Measurements from ENCODE around the gene TGFBRAP1.
A peak's percentile ranks its signal among the peaks of the same experiment; 100 is the strongest.

TGFBRAP1 gene

GRCh38 chr2:105291981-105292380 is 37.6 kb downstream of the TGFBRAP1 start:
- intact Hi-C loops (cut with DNase I), result no loop called here
- DNase-seq, result no peak

GRCh38 chr2:105290981-105291660 is 38.4 kb downstream of the TGFBRAP1 start:
- no peak for DNase-seq
- intact Hi-C loops (cut with DNase I), result no loop called here

GRCh38 chr2:105288133-105288532 is 41.4 kb downstream of the TGFBRAP1 start:
- DNase-seq, result no peak
- intact Hi-C loops (cut with DNase I), result no loop called here

- DNase-seq, result peak in 12 of 42 donors; percentile 6 to 57 (median 26)
- intact Hi-C loops (cut with DNase I), result no loop called here
Observed at GRCh38 chr2:105287692-105288091, 41.8 kb downstream of the TGFBRAP1 start.

- DNase-seq, result no peak
- intact Hi-C loops (cut with DNase I), result no loop called here
Observed at GRCh38 chr2:105283532-105283931, 46.0 kb downstream of the TGFBRAP1 start.

- intact Hi-C loops (cut with DNase I), result no loop called here
Observed at GRCh38 chr2:105280281-105280680, 49.3 kb downstream of the TGFBRAP1 start.

GRCh38 chr2:105279126-105279525 is 50.4 kb downstream of the TGFBRAP1 start:
- intact Hi-C loops (cut with DNase I), result no loop called here
- DNase-seq, result no peak

More at GRCh38 chr2:105280281-105280680, 49.3 kb downstream of the TGFBRAP1 start:
- DNase-seq, result no peak

GRCh38 chr2:105278654-105279053 is 50.9 kb downstream of the TGFBRAP1 start:
- intact Hi-C loops (cut with DNase I), result no loop called here
- peak in 1 of 42 donors; percentile 18 for DNase-seq

GRCh38 chr2:105274046-105274445 is 55.5 kb downstream of the TGFBRAP1 start:
- intact Hi-C loops (cut with DNase I), result no loop called here
- no peak for DNase-seq

GRCh38 chr2:105272176-105272575 is 57.4 kb downstream of the TGFBRAP1 start:
- DNase-seq, result no peak
- intact Hi-C loops (cut with DNase I), result no loop called here

- intact Hi-C loops (cut with DNase I), result no loop called here
Observed at GRCh38 chr2:105271393-105272045, 58.0 kb downstream of the TGFBRAP1 start.

GRCh38 chr2:105269426-105269825 is 60.1 kb downstream of the TGFBRAP1 start:
- intact Hi-C loops (cut with DNase I), result no loop called here
- DNase-seq, result no peak

More at GRCh38 chr2:105271393-105272045, 58.0 kb downstream of the TGFBRAP1 start:
- DNase-seq, result no peak

GRCh38 chr2:105262651-105263091 is 66.9 kb downstream of the TGFBRAP1 start:
- intact Hi-C loops (cut with DNase I), result no loop called here
- DNase-seq, result peak in 1 of 42 donors; percentile 9

- intact Hi-C loops (cut with DNase I), result no loop called here
- DNase-seq, result no peak
Observed at GRCh38 chr2:105261061-105261460, 68.5 kb downstream of the TGFBRAP1 start.

- intact Hi-C loops (cut with DNase I), result no loop called here
Observed at GRCh38 chr2:105258835-105259350, 70.6 kb downstream of the TGFBRAP1 start.

GRCh38 chr2:105257981-105258380 is 71.6 kb downstream of the TGFBRAP1 start:
- intact Hi-C loops (cut with DNase I), result no loop called here
- no peak for DNase-seq

More at GRCh38 chr2:105258835-105259350, 70.6 kb downstream of the TGFBRAP1 start:
- no peak for DNase-seq

GRCh38 chr2:105256431-105257047 is 73.0 kb downstream of the TGFBRAP1 start:
- intact Hi-C loops (cut with DNase I), result no loop called here
- DNase-seq, result no peak

GRCh38 chr2:105255979-105256378 is 73.6 kb downstream of the TGFBRAP1 start:
- intact Hi-C loops (cut with DNase I), result no loop called here
- no peak for DNase-seq

- intact Hi-C loops (cut with DNase I), result no loop called here
- no peak for DNase-seq
Observed at GRCh38 chr2:105254531-105255210, 74.9 kb downstream of the TGFBRAP1 start.

All from head of caudate nucleus (tissue), 42 donors.